Pulmonary artery endothelial cell (primary cell): Measurements from ENCODE around the gene CPTP. TPM values are rescaled to one million over a fixed set of nuclear protein-coding genes. Genes with fewer than 3 reads are reported as not detected.
"Not testable (repeated sequence)": the region's sequence is repeated elsewhere in the genome, so short reads cannot be mapped to it uniquely, and the experiment has no call there.

ENCODE experiments used
- DNase-seq: peaks from one replicate; pipeline ENCODE4 v3.0.0-alpha.2; 2011; ENCODE audit warnings: low read depth, low spot score
- total RNA-seq: library from RNA; depleted of rRNA; stranded (reverse); fragments of >200 nt; gene quantifications from 2 replicates; pipeline ENCODE4 v1.2.3, GENCODE V29; 2014

CPTP gene
- total RNA-seq, 1 donor from 2014 or later, result 12.3 TPM

GRCh38 chr1:1306661-1307260 lies 17.8 kb upstream of the CPTP start:
- no peak for DNase-seq

- DNase-seq, result no peak
Observed at GRCh38 chr1:1307261-1307922, 17.2 kb upstream of the CPTP start.

GRCh38 chr1:1307923-1308755 lies 16.5 kb upstream of the CPTP start, which contains the start of the genes ACAP3 and PUSL1:
Gene ACAP3 (minus strand): TSS chr1:1307930. CDS start chr1:1307815, 115 bp downstream.
Gene PUSL1 (plus strand): TSS chr1:1308597. CDS start chr1:1308644, 47 bp downstream.
- DNase-seq, result peak; percentile 54

GRCh38 chr1:1308756-1309250 lies 15.8 kb upstream of the CPTP start:
- DNase-seq, result no peak

- no peak for DNase-seq
Observed at GRCh38 chr1:1309251-1310108, 15.1 kb upstream of the CPTP start.

GRCh38 chr1:1310109-1310385 lies 14.6 kb upstream of the CPTP start:
- DNase-seq, result no peak

GRCh38 chr1:1310476-1311053 lies 14.0 kb upstream of the CPTP start:
- DNase-seq, result no peak

GRCh38 chr1:1311107-1312104 lies 13.2 kb upstream of the CPTP start:
- DNase-seq, result no peak

- no peak for DNase-seq
Observed at GRCh38 chr1:1312450-1313314, 11.9 kb upstream of the CPTP start.

GRCh38 chr1:1313500-1314236 lies 10.9 kb upstream of the CPTP start:
- DNase-seq, result no peak

- DNase-seq, result no peak
Observed at GRCh38 chr1:1314237-1314586, 10.4 kb upstream of the CPTP start.

GRCh38 chr1:1314678-1315335 lies 9.8 kb upstream of the CPTP start:
- no peak for DNase-seq

- no peak for DNase-seq
Observed at GRCh38 chr1:1315435-1315954, 9.1 kb upstream of the CPTP start.

GRCh38 chr1:1316199-1316598 lies 8.4 kb upstream of the CPTP start:
- DNase-seq, result not testable (repeated sequence)

GRCh38 chr1:1317420-1317819 lies 7.2 kb upstream of the CPTP start:
- no peak for DNase-seq

- DNase-seq, result peak; percentile 26
Observed at GRCh38 chr1:1318131-1318652, 6.4 kb upstream of the CPTP start.
